ENCODE measurements around the gene MEGF8. TPM values are rescaled to one million over a fixed set of nuclear protein-coding genes. Genes with fewer than 3 reads are reported as not detected.
A peak's percentile ranks its signal among the peaks of the same experiment; 100 is the strongest.

MEGF8 gene
- total and polyA plus RNA-seq, 4 donors = 35.2 to 93.3 (median 64.3) TPM

DNA sequence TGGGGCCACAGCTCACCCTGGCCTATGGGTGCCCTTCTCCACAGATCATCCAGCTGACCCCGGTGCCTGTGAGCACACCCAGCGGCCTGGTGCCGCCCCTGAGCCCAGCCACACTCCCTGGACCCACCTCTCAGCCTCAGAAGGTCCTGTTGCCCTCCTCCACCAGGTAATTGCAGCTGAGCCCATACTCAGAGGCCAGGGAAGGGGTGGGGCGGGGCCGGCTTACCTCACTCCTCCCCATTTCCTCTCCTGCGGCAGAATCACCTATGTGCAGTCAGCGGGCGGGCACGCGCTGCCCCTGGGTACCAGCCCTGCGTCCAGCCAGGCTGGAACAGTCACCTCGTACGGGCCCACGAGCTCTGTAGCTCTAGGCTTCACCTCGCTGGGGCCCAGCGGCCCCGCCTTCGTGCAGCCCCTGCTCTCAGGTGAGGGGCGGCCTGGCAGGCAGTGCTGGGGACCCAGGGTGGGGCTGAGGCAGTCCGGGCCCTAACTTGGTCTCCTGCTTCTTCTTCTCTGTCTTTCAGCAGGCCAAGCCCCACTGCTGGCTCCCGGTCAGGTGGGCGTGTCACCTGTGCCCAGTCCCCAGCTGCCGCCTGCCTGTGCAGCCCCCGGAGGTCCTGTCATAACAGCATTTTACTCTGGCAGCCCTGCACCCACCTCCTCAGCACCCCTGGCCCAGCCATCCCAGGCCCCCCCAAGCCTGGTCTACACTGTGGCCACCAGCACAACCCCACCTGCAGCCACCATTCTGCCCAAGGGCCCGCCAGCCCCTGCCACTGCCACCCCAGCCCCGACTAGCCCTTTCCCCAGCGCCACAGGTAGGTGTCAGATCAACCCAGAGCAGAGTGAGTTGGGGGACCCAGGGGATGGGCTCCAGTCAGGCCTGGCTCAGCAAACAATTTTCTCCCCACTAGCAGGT, 33.1 kb upstream of the MEGF8 start:
- Histone ChIP-seq H3K4me1 (ENCODE audit: control insufficient read depth, insufficient read depth, low read length) (no peaks in the 10 kb centered on the region), H3K9me3 (ENCODE audit: control insufficient read depth, insufficient read depth, low read length) (no peaks in the 10 kb centered on the region), H3K27ac (ENCODE audit: low read depth, low read length) (no peak overlapping the region), H3K36me3 (ENCODE audit: control insufficient read depth, insufficient read depth, low read length) (peaks cover 99% of the 10 kb centered on the region), H3K4me3 (ENCODE audit: low read depth, low read length) (no peak overlapping the region), H3K27me3 (ENCODE audit: control insufficient read depth, insufficient read depth, low read length) (no peaks in the 10 kb centered on the region)
- WGBS (ENCODE audit: insufficient coverage) = 94% methylated on average over 25 of the region's 27 CpGs
- DNase-seq (ENCODE audit: low read depth in 4 of 6, low spot score in 6 of 6) = no peak

DNA sequence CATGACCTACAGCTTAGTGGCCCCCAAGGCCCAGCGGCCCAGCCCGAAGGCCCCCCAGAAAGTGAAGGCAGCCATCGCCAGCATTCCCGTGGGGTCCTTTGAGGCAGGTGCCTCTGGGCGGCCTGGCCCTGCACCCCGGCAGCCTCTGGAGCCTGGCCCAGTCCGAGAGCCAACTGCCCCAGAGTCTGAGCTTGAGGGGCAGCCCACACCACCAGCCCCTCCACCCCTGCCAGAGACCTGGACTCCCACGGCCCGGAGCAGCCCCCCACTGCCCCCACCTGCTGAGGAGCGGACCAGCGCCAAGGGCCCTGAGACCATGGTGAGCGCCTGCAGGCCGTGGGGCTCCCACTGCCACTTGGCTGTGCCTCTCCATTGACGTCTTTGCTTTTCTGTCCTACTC, 32.5 kb upstream of the MEGF8 start:
- H3K27me3 ChIP-seq (ENCODE audit: control insufficient read depth, insufficient read depth, low read length) = no peaks in the 10 kb centered on the region
- H3K27ac ChIP-seq (ENCODE audit: low read depth, low read length) = no peak overlapping the region
- peaks cover 94% of the 10 kb centered on the region for H3K36me3 ChIP-seq (ENCODE audit: control insufficient read depth, insufficient read depth, low read length)
- H3K4me3 ChIP-seq (ENCODE audit: low read depth, low read length) = no peak overlapping the region
- WGBS (ENCODE audit: insufficient coverage) = 85% methylated on average over 14 of the region's 14 CpGs
- H3K4me1 ChIP-seq (ENCODE audit: control insufficient read depth, insufficient read depth, low read length) = no peaks in the 10 kb centered on the region
- no peak for DNase-seq (ENCODE audit: low read depth in 4 of 6, low spot score in 6 of 6)
- no peaks in the 10 kb centered on the region for H3K9me3 ChIP-seq (ENCODE audit: control insufficient read depth, insufficient read depth, low read length)

DNA sequence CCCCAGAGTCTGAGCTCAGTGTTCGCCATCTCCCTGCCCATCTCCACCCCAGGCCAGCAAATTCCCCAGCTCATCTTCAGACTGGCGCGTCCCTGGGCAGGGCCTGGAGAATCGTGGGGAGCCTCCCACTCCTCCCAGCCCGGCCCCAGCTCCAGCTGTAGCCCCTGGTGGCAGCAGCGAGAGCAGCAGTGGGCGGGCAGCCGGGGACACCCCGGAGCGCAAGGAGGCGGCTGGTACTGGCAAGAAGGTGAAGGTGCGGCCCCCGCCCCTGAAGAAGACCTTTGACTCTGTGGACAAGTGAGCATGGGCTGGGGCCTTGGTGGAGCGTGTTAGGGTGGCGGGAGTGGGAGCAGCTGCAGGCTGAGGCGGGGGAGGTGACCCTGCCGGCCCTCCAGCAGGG, 31.9 kb upstream of the MEGF8 start:
- H3K27ac ChIP-seq (ENCODE audit: low read depth, low read length) = no peak overlapping the region
- H3K9me3 ChIP-seq (ENCODE audit: control insufficient read depth, insufficient read depth, low read length) = no peaks in the 10 kb centered on the region
- WGBS (ENCODE audit: insufficient coverage) = 77% methylated on average over 14 of the region's 17 CpGs
- peaks cover 94% of the 10 kb centered on the region for H3K36me3 ChIP-seq (ENCODE audit: control insufficient read depth, insufficient read depth, low read length)
- H3K4me1 ChIP-seq (ENCODE audit: control insufficient read depth, insufficient read depth, low read length) = no peaks in the 10 kb centered on the region
- H3K27me3 ChIP-seq (ENCODE audit: control insufficient read depth, insufficient read depth, low read length) = no peaks in the 10 kb centered on the region
- H3K4me3 ChIP-seq (ENCODE audit: low read depth, low read length) = no peak overlapping the region
- DNase-seq (ENCODE audit: low read depth in 4 of 6, low spot score in 6 of 6) = no peak

DNA sequence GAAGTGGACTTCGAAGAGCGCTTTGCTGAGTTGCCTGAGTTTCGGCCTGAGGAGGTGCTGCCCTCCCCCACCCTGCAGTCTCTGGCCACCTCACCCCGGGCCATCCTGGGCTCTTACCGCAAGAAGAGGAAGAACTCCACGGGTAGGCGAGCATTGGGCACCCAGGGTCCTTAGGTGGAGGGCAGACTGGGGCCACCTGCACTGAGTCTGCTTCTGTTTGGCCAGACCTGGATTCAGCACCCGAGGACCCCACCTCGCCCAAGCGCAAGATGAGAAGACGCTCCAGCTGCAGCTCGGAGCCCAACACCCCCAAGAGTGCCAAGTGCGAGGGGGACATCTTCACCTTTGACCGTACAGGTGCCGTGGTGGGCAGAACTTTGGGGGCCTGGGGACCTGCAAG, 31.5 kb upstream of the MEGF8 start:
- H3K9me3 ChIP-seq (ENCODE audit: control insufficient read depth, insufficient read depth, low read length) = no peaks in the 10 kb centered on the region
- no peaks in the 10 kb centered on the region for H3K27me3 ChIP-seq (ENCODE audit: control insufficient read depth, insufficient read depth, low read length)
- H3K36me3 ChIP-seq (ENCODE audit: control insufficient read depth, insufficient read depth, low read length) = peaks cover 93% of the 10 kb centered on the region
- no peak overlapping the region for H3K27ac ChIP-seq (ENCODE audit: low read depth, low read length)
- no peaks in the 10 kb centered on the region for H3K4me1 ChIP-seq (ENCODE audit: control insufficient read depth, insufficient read depth, low read length)
- 91% methylated on average over 15 of the region's 15 CpGs for WGBS (ENCODE audit: insufficient coverage)
- no peak for DNase-seq (ENCODE audit: low read depth in 4 of 6, low spot score in 6 of 6)
- no peak overlapping the region for H3K4me3 ChIP-seq (ENCODE audit: low read depth, low read length)

DNA sequence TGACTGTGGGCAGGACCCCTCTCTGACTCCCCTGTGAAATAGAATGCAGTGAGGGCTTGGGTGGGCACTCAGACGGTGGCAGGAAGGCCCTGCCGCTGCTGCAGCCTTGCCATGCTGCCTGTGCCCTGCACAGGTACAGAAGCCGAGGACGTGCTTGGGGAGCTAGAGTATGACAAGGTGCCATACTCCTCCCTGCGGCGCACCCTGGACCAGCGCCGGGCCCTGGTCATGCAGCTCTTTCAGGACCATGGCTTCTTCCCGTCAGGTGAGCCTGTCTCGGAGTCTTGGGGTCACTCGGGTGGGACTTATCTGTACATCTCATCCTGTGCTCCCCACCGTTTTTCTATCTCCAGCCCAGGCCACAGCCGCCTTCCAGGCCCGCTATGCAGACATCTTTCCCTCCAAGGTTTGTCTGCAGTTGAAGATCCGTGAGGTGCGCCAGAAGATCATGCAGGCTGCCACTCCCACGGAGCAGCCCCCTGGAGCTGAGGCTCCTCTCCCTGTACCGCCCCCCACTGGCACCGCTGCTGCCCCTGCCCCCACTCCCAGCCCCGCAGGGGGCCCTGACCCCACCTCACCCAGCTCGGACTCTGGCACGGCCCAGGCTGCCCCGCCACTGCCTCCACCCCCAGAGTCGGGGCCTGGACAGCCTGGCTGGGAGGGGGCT, 30.8 kb upstream of the MEGF8 start:
- no peaks in the 10 kb centered on the region for H3K4me1 ChIP-seq (ENCODE audit: control insufficient read depth, insufficient read depth, low read length)
- 85% methylated on average over 18 of the region's 24 CpGs for whole genome bisulfite sequencing (ENCODE audit: insufficient coverage)

DNA sequence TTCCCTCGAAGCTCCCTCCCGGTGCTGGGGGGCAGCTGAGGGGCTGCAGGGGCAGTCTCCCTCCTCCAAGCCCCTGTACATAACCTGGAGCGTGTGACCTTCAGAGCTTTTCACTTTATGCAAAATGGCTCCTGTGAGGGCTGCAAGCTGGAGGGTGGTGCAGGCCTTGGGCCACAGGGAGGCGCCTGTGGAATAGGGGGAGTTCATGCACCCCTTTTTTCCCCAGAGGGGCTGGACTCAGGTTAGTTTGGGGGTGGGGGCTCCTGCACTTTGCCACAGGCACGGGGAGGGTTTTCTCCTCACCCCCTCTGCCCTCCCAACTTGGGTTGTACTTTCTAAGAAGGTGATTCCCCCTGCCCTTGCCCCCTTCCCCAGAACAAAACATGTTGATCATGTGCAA, 30.1 kb upstream of the MEGF8 start:
- DNase-seq (ENCODE audit: low read depth in 4 of 6, low spot score in 6 of 6) = no peak
- H3K36me3 ChIP-seq (ENCODE audit: control insufficient read depth, insufficient read depth, low read length) = peaks cover 87% of the 10 kb centered on the region
- no peaks in the 10 kb centered on the region for H3K9me3 ChIP-seq (ENCODE audit: control insufficient read depth, insufficient read depth, low read length)
- no peaks in the 10 kb centered on the region for H3K27me3 ChIP-seq (ENCODE audit: control insufficient read depth, insufficient read depth, low read length)
- peaks cover 6% of the 10 kb centered on the region for H3K4me1 ChIP-seq (ENCODE audit: control insufficient read depth, insufficient read depth, low read length)
- H3K27ac ChIP-seq (ENCODE audit: low read depth, low read length) = no peak overlapping the region
- no peak overlapping the region for H3K4me3 ChIP-seq (ENCODE audit: low read depth, low read length)
- 62% methylated on average over 2 of the region's 5 CpGs for WGBS (ENCODE audit: insufficient coverage)

More for the DNA sequence above, 30.8 kb upstream of the MEGF8 start:
- H3K36me3 ChIP-seq (ENCODE audit: control insufficient read depth, insufficient read depth, low read length) = peaks cover 89% of the 10 kb centered on the region
- H3K27me3 ChIP-seq (ENCODE audit: control insufficient read depth, insufficient read depth, low read length) = no peaks in the 10 kb centered on the region
- H3K27ac ChIP-seq (ENCODE audit: low read depth, low read length) = no peak overlapping the region
- no peaks in the 10 kb centered on the region for H3K9me3 ChIP-seq (ENCODE audit: control insufficient read depth, insufficient read depth, low read length)
- no peak overlapping the region for H3K4me3 ChIP-seq (ENCODE audit: low read depth, low read length)
- no peak for DNase-seq (ENCODE audit: low read depth in 4 of 6, low spot score in 6 of 6)

DNA sequence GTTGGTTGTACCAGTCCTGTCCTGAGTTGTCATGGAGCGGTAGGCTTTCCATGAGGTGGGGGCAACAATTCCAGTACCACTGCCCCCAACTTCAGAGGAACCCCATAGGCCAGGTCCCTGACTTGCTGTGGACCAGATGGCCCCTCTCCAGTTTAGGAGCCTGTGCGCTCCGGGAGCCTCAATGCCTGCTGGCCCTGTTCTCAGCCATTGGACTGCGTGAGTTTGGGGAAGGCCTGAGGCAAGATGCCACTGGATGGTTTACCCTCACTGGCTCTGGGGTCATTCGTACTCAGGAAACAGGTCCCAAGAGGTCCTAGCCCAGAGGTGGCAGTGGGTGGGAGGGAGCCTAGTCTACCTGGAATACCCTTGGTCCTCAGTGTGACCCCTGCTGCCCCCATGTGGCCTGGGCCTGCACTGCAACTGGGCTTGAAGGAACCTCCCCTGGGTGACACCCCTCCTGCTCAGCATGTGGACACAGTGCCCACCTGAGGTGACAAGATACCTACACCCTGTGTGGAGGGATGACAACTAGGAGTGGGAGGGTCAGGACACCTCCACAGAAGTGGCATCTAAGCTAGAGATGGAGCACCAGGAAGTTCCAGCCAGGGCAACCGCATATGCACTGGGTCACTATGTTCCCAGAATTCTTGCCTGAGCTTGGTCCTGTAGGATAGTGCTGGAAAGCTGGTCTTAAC, 29.5 kb upstream of the MEGF8 start:
- Histone ChIP-seq H3K27me3 (ENCODE audit: control insufficient read depth, insufficient read depth, low read length) (no peaks in the 10 kb centered on the region), H3K27ac (ENCODE audit: low read depth, low read length) (no peak overlapping the region), H3K4me1 (ENCODE audit: control insufficient read depth, insufficient read depth, low read length) (peaks cover 11% of the 10 kb centered on the region), H3K9me3 (ENCODE audit: control insufficient read depth, insufficient read depth, low read length) (no peaks in the 10 kb centered on the region), H3K36me3 (ENCODE audit: control insufficient read depth, insufficient read depth, low read length) (peaks cover 81% of the 10 kb centered on the region), H3K4me3 (ENCODE audit: low read depth, low read length) (no peak overlapping the region)
- 72% methylated on average over 4 of the region's 6 CpGs for whole genome bisulfite sequencing (ENCODE audit: insufficient coverage)
- peak in 2 of 6 donors; percentile 83 to 84 for DNase-seq (ENCODE audit: low read depth in 4 of 6, low spot score in 6 of 6)

DNA sequence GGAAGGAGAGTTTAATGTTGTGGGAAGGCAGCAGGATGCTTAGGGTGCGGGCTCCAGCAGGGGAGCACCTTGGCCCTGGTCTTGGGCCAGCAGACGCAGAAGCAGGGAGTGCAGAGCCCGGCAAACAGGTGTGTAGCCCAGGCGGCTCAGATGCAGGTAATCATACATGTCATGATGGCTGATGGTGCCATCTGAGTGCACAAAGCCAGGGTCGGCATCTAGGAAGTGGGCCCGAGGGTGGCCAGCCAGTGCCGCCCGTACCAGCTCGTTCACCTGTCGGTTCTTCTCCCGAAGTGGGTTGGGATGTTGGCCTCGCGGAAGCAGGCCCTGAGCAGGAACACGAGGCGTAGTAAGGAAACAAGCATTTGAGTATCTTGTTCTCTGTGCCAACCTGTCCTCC, 28.4 kb upstream of the MEGF8 start:
- H3K4me3 ChIP-seq (ENCODE audit: low read depth, low read length) = no peak overlapping the region
- WGBS (ENCODE audit: insufficient coverage) = 98% methylated on average over 10 of the region's 15 CpGs
- DNase-seq (ENCODE audit: low read depth in 4 of 6, low spot score in 6 of 6) = no peak
- peaks cover 70% of the 10 kb centered on the region for H3K36me3 ChIP-seq (ENCODE audit: control insufficient read depth, insufficient read depth, low read length)
- no peak overlapping the region for H3K27ac ChIP-seq (ENCODE audit: low read depth, low read length)
- no peaks in the 10 kb centered on the region for H3K27me3 ChIP-seq (ENCODE audit: control insufficient read depth, insufficient read depth, low read length)
- peaks cover 19% of the 10 kb centered on the region for H3K4me1 ChIP-seq (ENCODE audit: control insufficient read depth, insufficient read depth, low read length)
- H3K9me3 ChIP-seq (ENCODE audit: control insufficient read depth, insufficient read depth, low read length) = no peaks in the 10 kb centered on the region

DNA sequence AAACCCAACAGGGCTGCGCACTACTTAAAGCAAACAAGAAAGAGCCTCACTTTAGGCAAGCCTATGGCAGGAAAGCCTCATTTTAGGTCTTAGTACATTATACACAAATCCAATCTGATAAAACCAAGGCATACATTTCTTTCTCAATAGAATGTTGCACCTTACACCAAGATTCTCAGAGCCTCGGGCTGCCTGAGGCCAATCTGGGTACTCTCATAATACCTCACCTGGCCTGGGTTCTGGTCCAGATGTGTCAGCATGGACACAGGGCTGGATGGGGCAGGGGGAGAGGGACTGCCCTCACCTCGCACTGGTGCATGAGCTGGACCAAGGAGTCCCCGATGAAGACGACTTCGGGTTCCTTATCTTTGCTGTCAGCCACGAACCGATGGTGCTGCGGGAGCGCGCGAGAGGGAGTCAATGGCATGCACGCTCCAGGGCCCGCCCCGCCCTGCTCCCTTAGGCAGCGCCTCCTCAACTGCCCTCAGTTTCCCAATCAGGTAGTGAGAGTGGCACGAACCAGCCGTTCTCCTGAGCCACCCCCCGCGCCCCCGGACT, 23.7 kb upstream of the MEGF8 start, which contains the start of gene PRR19:
PRR19 (plus strand) TSS at position 487 of the 558 bp plus-strand sequence. CDS start 7,453 bp downstream, outside the sequence.
- peak in 2 of 6 donors; percentile 64 to 77 for DNase-seq (ENCODE audit: low read depth in 4 of 6, low spot score in 6 of 6)
- no peaks in the 10 kb centered on the region for H3K27me3 ChIP-seq (ENCODE audit: control insufficient read depth, insufficient read depth, low read length)
- 0% methylated on average over 20 of the region's 21 CpGs for WGBS (ENCODE audit: insufficient coverage)
- peaks cover 24% of the 10 kb centered on the region for H3K36me3 ChIP-seq (ENCODE audit: control insufficient read depth, insufficient read depth, low read length)
- no peaks in the 10 kb centered on the region for H3K9me3 ChIP-seq (ENCODE audit: control insufficient read depth, insufficient read depth, low read length)
- H3K4me3 ChIP-seq (ENCODE audit: low read depth, low read length) = peak within 1 kb of the TSS; percentile 94
- H3K4me1 ChIP-seq (ENCODE audit: control insufficient read depth, insufficient read depth, low read length) = peaks cover 29% of the 10 kb centered on the region
- peak within 1 kb of the TSS; percentile 70 for H3K27ac ChIP-seq (ENCODE audit: low read depth, low read length)
